ENCODE data around the gene IFNL4. TPM values are rescaled to one million over a fixed set of nuclear protein-coding genes. Genes with fewer than 3 reads are reported as not detected.

Gene IFNL4
- total RNA-seq, 4 donors from 2014 or later, result not detected

- WGBS, 2 donors (ENCODE audit: low coverage in 1 of 2), result 74 to 78% methylated on average over 3 to 6 of the region's 6 CpGs
- TF ChIP-seq CTCF (IDR thresholded peaks at IDR 0.05) (no peak), POLR2AphosphoS5 (IDR thresholded peaks at IDR 0.05) (no peak), EP300 (IDR thresholded peaks at IDR 0.05; ENCODE audit: low read depth) (no peak), POLR2A (IDR thresholded peaks at IDR 0.05) (no peak)
- Histone ChIP-seq H3K4me1 (no peaks in the 10 kb centered on the region), H3K9me3 (no peaks in the 10 kb centered on the region), H3K4me3 (no peak overlapping the region), H3K27me3 (peaks cover 53% of the 10 kb centered on the region), H3K36me3 (no peaks in the 10 kb centered on the region), H3K27ac (no peak overlapping the region)
- in situ Hi-C loops (cut with MboI; ENCODE audit: low pct_ligation_motif_present in 1 of 4, low pct_unique_long_range_greater_than_20kb in 1 of 4, low sequenced_read_pairs in 3 of 4), result loop anchor here in 1 of 4 donors (25.0 kb wide), 1 partner anchor 619 kb away; no protein-coding TSS in a partner anchor
- intact Hi-C loops (cut with DNase I; ENCODE audit: low total_unique reads), result no loop called here
- DNase-seq, result no peak
Observed at GRCh38 chr19:39206122-39206521, 42.5 kb downstream of the IFNL4 start.

- Histone ChIP-seq H3K36me3 (no peaks in the 10 kb centered on the region), H3K27me3 (peaks cover 61% of the 10 kb centered on the region), H3K4me3 (no peak overlapping the region), H3K4me1 (no peaks in the 10 kb centered on the region), H3K27ac (no peak overlapping the region), H3K9me3 (no peaks in the 10 kb centered on the region)
- in situ Hi-C loops (cut with MboI; ENCODE audit: low pct_ligation_motif_present in 1 of 4, low pct_unique_long_range_greater_than_20kb in 1 of 4, low sequenced_read_pairs in 3 of 4) (loop anchor here in 1 of 4 donors (25.0 kb wide), 1 partner anchor 618 kb away; no protein-coding TSS in a partner anchor), intact Hi-C loops (cut with DNase I; ENCODE audit: low total_unique reads) (no loop called here)
- TF ChIP-seq POLR2AphosphoS5 (IDR thresholded peaks at IDR 0.05), result no peak
- no peak for TF ChIP-seq EP300 (IDR thresholded peaks at IDR 0.05; ENCODE audit: low read depth)
- no peak for TF ChIP-seq POLR2A (IDR thresholded peaks at IDR 0.05)
- no peak for TF ChIP-seq CTCF (IDR thresholded peaks at IDR 0.05)
- WGBS, 2 donors (ENCODE audit: low coverage in 1 of 2), result 78 to 100% methylated on average over 3 of the region's 3 CpGs
- DNase-seq, result no peak
Observed at GRCh38 chr19:39205449-39205764, 43.2 kb downstream of the IFNL4 start.

GRCh38 chr19:39203372-39204341 is 45.0 kb downstream of the IFNL4 start, which contains the start of gene SYCN:
TSS of gene SYCN (minus strand) at chr19:39204263. CDS start at chr19:39204254, 9 bp downstream.
- Histone ChIP-seq H3K27me3 (peaks cover 78% of the 10 kb centered on the region), H3K27ac (no peak within 1 kb of the TSS), H3K36me3 (no peaks in the 10 kb centered on the region), H3K4me3 (no peak within 1 kb of the TSS), H3K4me1 (no peaks in the 10 kb centered on the region), H3K9me3 (no peaks in the 10 kb centered on the region)
- no peak for DNase-seq
- TF ChIP-seq POLR2A (IDR thresholded peaks at IDR 0.05) (no peak), POLR2AphosphoS5 (IDR thresholded peaks at IDR 0.05) (no peak), EP300 (IDR thresholded peaks at IDR 0.05; ENCODE audit: low read depth) (no peak), CTCF (IDR thresholded peaks at IDR 0.05) (no peak)
- intact Hi-C loops (cut with DNase I; ENCODE audit: low total_unique reads), result no loop called here
- WGBS, 2 donors (ENCODE audit: low coverage in 1 of 2), result 46 to 67% methylated on average over 2 to 33 of the region's 57 CpGs
- in situ Hi-C loops (cut with MboI; ENCODE audit: low pct_ligation_motif_present in 1 of 4, low pct_unique_long_range_greater_than_20kb in 1 of 4, low sequenced_read_pairs in 3 of 4), result loop anchor here in 1 of 4 donors (25.0 kb wide), 1 partner anchor 616 kb away; no protein-coding TSS in a partner anchor

GRCh38 chr19:39202998-39203355 is 45.7 kb downstream of the IFNL4 start:
- intact Hi-C loops (cut with DNase I; ENCODE audit: low total_unique reads), result no loop called here
- Histone ChIP-seq H3K4me3 (no peak overlapping the region), H3K27me3 (peaks cover 81% of the 10 kb centered on the region), H3K36me3 (no peaks in the 10 kb centered on the region), H3K27ac (no peak overlapping the region), H3K4me1 (no peaks in the 10 kb centered on the region), H3K9me3 (no peaks in the 10 kb centered on the region)
- no peak for DNase-seq
- in situ Hi-C loops (cut with MboI; ENCODE audit: low pct_ligation_motif_present in 1 of 4, low pct_unique_long_range_greater_than_20kb in 1 of 4, low sequenced_read_pairs in 3 of 4), result loop anchor here in 1 of 4 donors (25.0 kb wide), 1 partner anchor 616 kb away; no protein-coding TSS in a partner anchor
- no peak for TF ChIP-seq POLR2A (IDR thresholded peaks at IDR 0.05)
- TF ChIP-seq CTCF (IDR thresholded peaks at IDR 0.05), result no peak
- no peak for TF ChIP-seq EP300 (IDR thresholded peaks at IDR 0.05; ENCODE audit: low read depth)
- no peak for TF ChIP-seq POLR2AphosphoS5 (IDR thresholded peaks at IDR 0.05)
- WGBS, 2 donors (ENCODE audit: low coverage in 1 of 2), result 33% methylated on average over 1 of the region's 1 CpG; no CpG with 5 or more reads in 1 of the 2 donors

All from transverse colon (tissue), 4 donors.